Measurements from ENCODE around the gene AHCY.

AHCY gene

DNA sequence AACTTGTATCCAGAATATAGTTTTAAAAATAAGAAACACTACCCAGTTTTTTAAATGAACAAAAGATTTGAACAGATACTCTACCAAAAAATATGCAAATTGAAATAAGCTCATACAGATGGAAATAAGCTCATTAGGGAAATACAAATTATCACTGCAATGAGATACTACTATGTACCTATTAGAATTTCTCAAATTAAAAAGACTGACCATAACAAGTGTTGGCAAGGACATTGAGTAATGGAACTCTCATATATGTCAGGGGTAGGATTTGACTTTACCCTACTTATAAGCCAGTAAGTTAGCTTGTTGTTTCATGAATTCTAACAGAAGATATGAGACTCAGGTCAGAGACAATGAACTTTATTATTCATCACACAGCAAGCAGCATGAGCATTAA is 71.5 kb downstream of the AHCY start:
- no peak for DNase-seq (ENCODE audit: low read depth)
- TF ChIP-seq, protein P1, sequence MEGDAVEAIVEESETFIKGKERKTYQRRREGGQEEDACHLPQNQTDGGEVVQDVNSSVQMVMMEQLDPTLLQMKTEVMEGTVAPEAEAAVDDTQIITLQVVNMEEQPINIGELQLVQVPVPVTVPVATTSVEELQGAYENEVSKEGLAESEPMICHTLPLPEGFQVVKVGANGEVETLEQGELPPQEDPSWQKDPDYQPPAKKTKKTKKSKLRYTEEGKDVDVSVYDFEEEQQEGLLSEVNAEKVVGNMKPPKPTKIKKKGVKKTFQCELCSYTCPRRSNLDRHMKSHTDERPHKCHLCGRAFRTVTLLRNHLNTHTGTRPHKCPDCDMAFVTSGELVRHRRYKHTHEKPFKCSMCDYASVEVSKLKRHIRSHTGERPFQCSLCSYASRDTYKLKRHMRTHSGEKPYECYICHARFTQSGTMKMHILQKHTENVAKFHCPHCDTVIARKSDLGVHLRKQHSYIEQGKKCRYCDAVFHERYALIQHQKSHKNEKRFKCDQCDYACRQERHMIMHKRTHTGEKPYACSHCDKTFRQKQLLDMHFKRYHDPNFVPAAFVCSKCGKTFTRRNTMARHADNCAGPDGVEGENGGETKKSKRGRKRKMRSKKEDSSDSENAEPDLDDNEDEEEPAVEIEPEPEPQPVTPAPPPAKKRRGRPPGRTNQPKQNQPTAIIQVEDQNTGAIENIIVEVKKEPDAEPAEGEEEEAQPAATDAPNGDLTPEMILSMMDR (IDR thresholded peaks at IDR 0.05; ENCODE audit: insufficient read depth, low read depth, low read length, missing control alignments) = no peak
- H3K4me3 ChIP-seq (ENCODE audit: low read depth, low read length) = no peak overlapping the region

Data from GM12865 (cell line).